H9 (cell line): ENCODE data around the gene TGFBR2. TPM values are rescaled to one million over a fixed set of nuclear protein-coding genes. Genes with fewer than 3 reads are reported as not detected.

Source experiments
- DNase-seq: peaks from one replicate; pipeline ENCODE4 v3.0.0-alpha.2; 2017
- H2AFZ ChIP-seq: one replicate; pipeline ENCODE4 v1.6.1; 2013; ENCODE audit warnings: mild to moderate bottlenecking, low read length, control low read depth, moderate library complexity
- H2AK5ac ChIP-seq: 2 replicates; pipeline ENCODE4 v1.6.1; 2013; ENCODE audit warnings: low read length, control low read depth, mixed read lengths; ENCODE audit not compliant: insufficient read length
- H2BK120ac ChIP-seq: one replicate; pipeline ENCODE4 v1.6.1; 2013; ENCODE audit warnings: low read depth, mild to moderate bottlenecking, low read length, control low read depth, inconsistent platforms; ENCODE audit not compliant: poor library complexity, severe bottlenecking
- H2BK12ac ChIP-seq: 2 replicates; pipeline ENCODE4 v1.6.1; 2013; ENCODE audit warnings: low read length, control low read depth, mixed read lengths, low read depth; ENCODE audit not compliant: insufficient read length
- H2BK15ac ChIP-seq: 2 replicates; pipeline ENCODE4 v1.6.1; 2013; ENCODE audit warnings: low read depth, low read length, control low read depth
- H2BK20ac ChIP-seq: one replicate; pipeline ENCODE4 v1.6.1; 2013; ENCODE audit warnings: low read depth, mild to moderate bottlenecking, low read length, control low read depth, inconsistent platforms; ENCODE audit not compliant: poor library complexity, severe bottlenecking
- H2BK5ac ChIP-seq: 2 replicates; pipeline ENCODE4 v1.6.1; 2013; ENCODE audit warnings: low read length, control low read depth, mixed read lengths; ENCODE audit not compliant: insufficient read length
- H3K14ac ChIP-seq: 2 replicates; pipeline ENCODE4 v1.6.1; 2013; ENCODE audit warnings: low read length, control low read depth; ENCODE audit not compliant: insufficient read depth
- H3K18ac ChIP-seq: 2 replicates; pipeline ENCODE4 v1.6.1; 2013; ENCODE audit warnings: low read depth, mild to moderate bottlenecking, mixed read lengths, low read length, control low read depth; ENCODE audit not compliant: insufficient read length
- H3K23ac ChIP-seq: 2 replicates; pipeline ENCODE4 v1.6.1; 2013; ENCODE audit warnings: low read length, control low read depth, mixed read lengths, low read depth; ENCODE audit not compliant: insufficient read length
- H3K23me2 ChIP-seq: 2 replicates; pipeline ENCODE4 v1.6.1; 2013; ENCODE audit warnings: low read depth, mild to moderate bottlenecking, mixed read lengths, low read length, control low read depth; ENCODE audit not compliant: insufficient read length, poor library complexity, severe bottlenecking
- H3K27ac ChIP-seq: 2 replicates; pipeline ENCODE4 v1.5.1; 2013; ENCODE audit warnings: low read length, control low read depth, mixed read lengths, low read depth; ENCODE audit not compliant: insufficient read length
- H3K27me3 ChIP-seq: 2 replicates; pipeline ENCODE4 v1.6.1; 2013; ENCODE audit warnings: low read length, control low read depth, inconsistent platforms; ENCODE audit not compliant: insufficient read depth
- H3K4ac ChIP-seq: 2 replicates; pipeline ENCODE4 v1.6.1; 2013; ENCODE audit warnings: low read depth, mild to moderate bottlenecking, control low read depth, inconsistent platforms, low read length, moderate library complexity
- H3K4me1 ChIP-seq: 2 replicates; pipeline ENCODE4 v1.6.1; 2013; ENCODE audit warnings: low read length, control low read depth, inconsistent platforms; ENCODE audit not compliant: insufficient read depth
- H3K4me2 ChIP-seq: 2 replicates; pipeline ENCODE4 v1.6.1; 2013; ENCODE audit warnings: low read length, control low read depth, mixed read lengths; ENCODE audit not compliant: insufficient read length, insufficient read depth
- H3K56ac ChIP-seq: 2 replicates; pipeline ENCODE4 v1.6.1; 2013; ENCODE audit warnings: low read depth, mild to moderate bottlenecking, mixed read lengths, low read length, control low read depth; ENCODE audit not compliant: insufficient read length
- H3K79me1 ChIP-seq: 2 replicates; pipeline ENCODE4 v1.6.1; 2013; ENCODE audit warnings: low read depth, mild to moderate bottlenecking, moderate library complexity, low read length, control low read depth, inconsistent platforms; ENCODE audit not compliant: insufficient read depth, poor library complexity, severe bottlenecking
- H3K79me2 ChIP-seq: 2 replicates; pipeline ENCODE4 v1.6.1; 2013; ENCODE audit warnings: low read length, control low read depth, inconsistent platforms; ENCODE audit not compliant: insufficient read depth
- H3K9ac ChIP-seq: 2 replicates; pipeline ENCODE4 v1.6.1; 2013; ENCODE audit warnings: low read length, control low read depth, mixed read lengths; ENCODE audit not compliant: insufficient read length; ENCODE audit errors: extremely low read depth
- H3K9me3 ChIP-seq: one replicate; pipeline ENCODE4 v1.6.1; 2013; ENCODE audit warnings: low read depth, low read length, inconsistent platforms; ENCODE audit not compliant: control insufficient read depth
- H3T11ph ChIP-seq: one replicate; pipeline ENCODE4 v1.6.1; 2013; ENCODE audit warnings: mild to moderate bottlenecking, low read length, control low read depth, inconsistent platforms
- H4K20me1 ChIP-seq: one replicate; pipeline ENCODE4 v1.6.1; 2013; ENCODE audit not compliant: control insufficient read depth, insufficient read length, insufficient read depth
- H4K5ac ChIP-seq: 2 replicates; pipeline ENCODE4 v1.6.1; 2013; ENCODE audit warnings: low read depth, mild to moderate bottlenecking, mixed read lengths, low read length, control low read depth; ENCODE audit not compliant: insufficient read length
- H4K8ac ChIP-seq: replicated peaks from 2 replicates; pipeline ENCODE4 v1.6.1; 2013; ENCODE audit warnings: low read length, control low read depth, mixed read lengths, low read depth; ENCODE audit not compliant: insufficient read length
- H4K91ac ChIP-seq: 2 replicates; pipeline ENCODE4 v1.6.1; 2013; ENCODE audit warnings: low read depth, mild to moderate bottlenecking, moderate library complexity, mixed read lengths, low read length, control low read depth; ENCODE audit not compliant: insufficient read length
- H3K27ac Mint-ChIP-seq, 3 experiments: 2 replicates in 2 of 3; 3 replicates in 1 of 3; pipeline ENCODE4 v1.8.0; 2020 to 2021; ENCODE audit warnings: mixed read lengths in 3 of 3, mild to moderate bottlenecking in 1 of 3, moderate library complexity in 1 of 3
- H3K27me3 Mint-ChIP-seq: 2 replicates; pipeline ENCODE4 v1.8.0; 2021; ENCODE audit warnings: low read depth, mild to moderate bottlenecking, moderate library complexity, mixed read lengths
- H3K36me3 Mint-ChIP-seq, 3 experiments: 2 replicates in 2 of 3; 3 replicates in 1 of 3; pipeline ENCODE4 v1.8.0; 2020 to 2021; ENCODE audit warnings: low read depth in 3 of 3, mixed read lengths in 3 of 3; ENCODE audit not compliant: insufficient read depth in 1 of 3
- H3K4me1 Mint-ChIP-seq, 2 experiments: 2 replicates each; pipeline ENCODE4 v1.8.0; 2020; ENCODE audit warnings: mixed read lengths in 2 of 2
- H3K4me3 Mint-ChIP-seq, 2 experiments: 2 replicates in 1 of 2; 3 replicates in 1 of 2; pipeline ENCODE4 v1.8.0; 2020 to 2021; ENCODE audit warnings: mild to moderate bottlenecking in 2 of 2, mixed read lengths in 2 of 2, moderate library complexity in 1 of 2
- H3K9me3 Mint-ChIP-seq, 2 experiments: 2 replicates in 1 of 2; 3 replicates in 1 of 2; pipeline ENCODE4 v1.8.0; 2020; ENCODE audit warnings: mild to moderate bottlenecking in 2 of 2, mixed read lengths in 2 of 2, moderate library complexity in 1 of 2
- WGBS: extraction: QIAGEN DNeasy Blood & Tissue Kit; methylation state at CpG from one replicate; pipeline ENCODE4 v1.1.7; 2013; ENCODE audit warnings: missing lambda C conversion rate, low lambda C conversion rate, mixed read lengths; ENCODE audit not compliant: insufficient read length; ENCODE audit errors: extremely low coverage; 5-methylcytosine and 5-hydroxymethylcytosine counted together
- total RNA-seq: library from RNA; stranded (reverse); gene quantifications from 2 replicates; pipeline ENCODE4 v1.2.1, GENCODE V29; 2021
- TF ChIP-seq, protein P1 (sequence below): fragments of 200-600 bp; sonication (generic); conservative IDR thresholded peaks from 3 replicates; pipeline ENCODE4 v1.8.0; 2021; ENCODE audit warnings: antibody characterized with exemption, mild to moderate bottlenecking

The TGFBR2 gene
- total RNA-seq, 1 experiment from 2014 or later = 10.6 TPM

DNA sequence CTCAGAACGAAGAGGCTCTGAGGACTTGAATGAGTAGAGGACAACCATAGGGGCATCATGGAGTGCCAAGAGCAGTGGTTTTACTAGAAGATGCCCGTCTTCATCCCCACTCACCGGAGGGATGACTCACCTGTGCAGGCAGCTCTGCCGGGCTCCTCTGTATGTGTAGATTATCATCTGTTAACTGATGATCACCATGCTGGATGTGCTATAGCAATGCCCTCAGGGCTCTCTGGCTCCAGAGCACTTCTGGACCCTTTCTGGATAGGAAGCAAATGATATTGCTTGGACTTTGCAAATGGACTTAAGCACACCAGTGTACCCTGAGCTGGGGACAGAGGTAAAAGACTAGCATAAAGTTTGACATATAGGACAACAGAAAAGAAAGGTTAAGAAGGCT, 10.2 kb upstream of the TGFBR2 start:
- no peak overlapping the region for H3K4me2 ChIP-seq
- H3K18ac ChIP-seq = no peak overlapping the region
- H3K79me1 ChIP-seq = no peaks in the 10 kb centered on the region
- no peak overlapping the region for H2BK5ac ChIP-seq
- H3K9ac ChIP-seq = no peak overlapping the region
- no peak overlapping the region for H2BK120ac ChIP-seq
- no peaks in the 10 kb centered on the region; a peak in 1 of 7 replicates for H3K36me3 Mint-ChIP-seq
- no peak overlapping the region for H3K56ac ChIP-seq
- no peak overlapping the region for H3K27ac Mint-ChIP-seq
- no peaks in the 10 kb centered on the region for H3K79me2 ChIP-seq
- no peak overlapping the region for H2AK5ac ChIP-seq
- TF ChIP-seq, protein P1, sequence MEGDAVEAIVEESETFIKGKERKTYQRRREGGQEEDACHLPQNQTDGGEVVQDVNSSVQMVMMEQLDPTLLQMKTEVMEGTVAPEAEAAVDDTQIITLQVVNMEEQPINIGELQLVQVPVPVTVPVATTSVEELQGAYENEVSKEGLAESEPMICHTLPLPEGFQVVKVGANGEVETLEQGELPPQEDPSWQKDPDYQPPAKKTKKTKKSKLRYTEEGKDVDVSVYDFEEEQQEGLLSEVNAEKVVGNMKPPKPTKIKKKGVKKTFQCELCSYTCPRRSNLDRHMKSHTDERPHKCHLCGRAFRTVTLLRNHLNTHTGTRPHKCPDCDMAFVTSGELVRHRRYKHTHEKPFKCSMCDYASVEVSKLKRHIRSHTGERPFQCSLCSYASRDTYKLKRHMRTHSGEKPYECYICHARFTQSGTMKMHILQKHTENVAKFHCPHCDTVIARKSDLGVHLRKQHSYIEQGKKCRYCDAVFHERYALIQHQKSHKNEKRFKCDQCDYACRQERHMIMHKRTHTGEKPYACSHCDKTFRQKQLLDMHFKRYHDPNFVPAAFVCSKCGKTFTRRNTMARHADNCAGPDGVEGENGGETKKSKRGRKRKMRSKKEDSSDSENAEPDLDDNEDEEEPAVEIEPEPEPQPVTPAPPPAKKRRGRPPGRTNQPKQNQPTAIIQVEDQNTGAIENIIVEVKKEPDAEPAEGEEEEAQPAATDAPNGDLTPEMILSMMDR = no peak
- no peak overlapping the region for H3K23ac ChIP-seq
- no peak overlapping the region for H2AFZ ChIP-seq
- no peak overlapping the region for H2BK15ac ChIP-seq
- no peaks in the 10 kb centered on the region for H3K9me3 Mint-ChIP-seq
- H3K27ac ChIP-seq = no peak overlapping the region
- no peak overlapping the region for H3T11ph ChIP-seq
- H3K4me3 Mint-ChIP-seq = no peak overlapping the region
- WGBS = no CpG with 5 or more reads among the region's 4 CpGs
- H4K91ac ChIP-seq = no peak overlapping the region
- DNase-seq = no peak
- no peaks in the 10 kb centered on the region for H4K20me1 ChIP-seq
- H2BK20ac ChIP-seq = no peak overlapping the region
- H3K9me3 ChIP-seq = no peaks in the 10 kb centered on the region
- no peaks in the 10 kb centered on the region for H3K4me1 ChIP-seq
- H4K8ac ChIP-seq = no peak overlapping the region
- no peak overlapping the region for H2BK12ac ChIP-seq
- no peaks in the 10 kb centered on the region for H3K23me2 ChIP-seq
- H3K27me3 ChIP-seq = no peaks in the 10 kb centered on the region
- no peak overlapping the region for H4K5ac ChIP-seq
- H3K14ac ChIP-seq = no peak overlapping the region
- H3K4me1 Mint-ChIP-seq = no peaks in the 10 kb centered on the region
- no peak overlapping the region for H3K4ac ChIP-seq
- H3K27me3 Mint-ChIP-seq = no peaks in the 10 kb centered on the region
